NCI-H774 (cell line): Measurements from ENCODE around the gene HERC6.
"Not testable (repeated sequence)": the region's sequence is repeated elsewhere in the genome, so short reads cannot be mapped to it uniquely, and the experiment has no call there.

Experiments used
- DNase-seq: peaks from one replicate; lab custom pipeline; 2025; lab: John Stamatoyannopoulos, UW

The HERC6 gene

DNA sequence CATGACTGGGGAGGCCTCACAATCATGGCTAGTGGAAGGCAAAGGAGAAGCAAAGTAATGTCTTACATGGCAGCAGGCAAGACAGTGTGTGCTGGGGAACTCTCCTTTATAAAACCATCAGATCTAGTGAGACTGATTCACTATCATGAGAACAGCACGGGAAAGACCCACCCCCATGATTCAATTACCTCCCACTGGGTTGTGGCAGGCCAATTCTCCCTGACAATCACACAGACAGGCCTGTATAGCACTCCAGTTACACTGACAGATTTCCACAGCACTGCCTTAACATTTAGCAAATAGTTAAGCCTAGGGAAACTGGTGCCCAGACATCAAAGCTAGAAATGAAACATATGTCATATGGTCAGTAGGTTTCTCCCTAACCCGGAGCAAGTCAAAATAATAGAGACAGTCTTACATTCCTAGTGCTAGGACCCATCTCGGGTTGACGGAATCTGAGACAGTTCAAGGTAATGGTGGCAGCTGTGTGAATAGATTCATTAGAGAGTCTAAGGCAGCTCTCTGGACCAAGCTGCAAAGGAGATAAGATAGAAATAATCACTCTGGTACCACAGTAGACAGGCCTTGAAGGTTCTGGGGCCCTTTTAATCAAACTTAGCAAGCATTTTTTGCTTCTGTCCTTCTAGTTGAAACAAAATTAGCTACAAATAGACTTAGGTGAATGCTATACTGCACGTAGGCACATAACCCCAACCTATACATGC is 68.9 kb downstream of the HERC6 start:
- DNase-seq: no peak

DNA sequence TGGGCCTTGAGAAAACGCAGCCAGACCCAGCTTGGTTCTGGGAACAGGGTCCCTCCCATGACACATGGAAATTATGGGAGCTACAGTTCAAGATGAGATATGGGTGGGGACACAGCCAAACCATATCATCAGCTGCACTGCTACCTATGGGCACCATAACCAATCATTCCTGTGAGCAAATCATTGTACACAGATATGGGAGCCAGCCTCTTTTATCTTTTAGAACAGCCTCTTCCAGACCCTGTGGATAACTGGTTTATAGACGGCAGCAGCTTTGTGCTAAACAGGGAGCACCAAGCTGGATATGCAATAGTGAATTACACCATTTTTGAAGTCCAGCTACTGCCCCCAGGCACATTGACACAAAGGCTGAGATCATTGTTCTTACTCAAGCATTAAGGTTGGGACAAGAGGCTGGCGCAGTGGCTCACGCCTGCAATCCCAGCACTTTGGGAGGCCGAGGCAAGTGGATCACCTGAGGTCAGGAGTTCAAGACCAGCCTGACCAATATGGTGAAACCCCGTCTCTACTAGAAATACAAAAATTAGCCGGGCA is 69.6 kb downstream of the HERC6 start:
- DNase-seq: not testable (repeated sequence)

DNA sequence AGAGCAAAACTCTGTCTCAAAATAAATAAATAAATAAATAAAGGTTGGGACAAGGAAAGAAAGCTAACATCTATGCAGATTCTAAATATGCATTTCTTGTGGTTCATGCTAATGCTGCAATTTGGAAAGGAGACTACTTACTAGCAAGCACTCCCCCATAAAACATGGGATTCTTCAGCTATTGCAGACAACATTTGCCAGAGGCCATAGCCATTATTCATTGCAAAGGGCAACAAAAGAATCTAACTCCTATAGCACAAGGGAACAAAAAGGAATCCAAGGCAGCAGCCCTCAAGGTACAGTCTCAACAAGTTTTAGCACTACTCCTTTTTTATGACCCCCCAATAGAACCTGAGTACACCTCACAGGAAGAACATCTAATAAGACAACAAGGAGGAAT is 70.2 kb downstream of the HERC6 start:
- DNase-seq: no peak

DNA sequence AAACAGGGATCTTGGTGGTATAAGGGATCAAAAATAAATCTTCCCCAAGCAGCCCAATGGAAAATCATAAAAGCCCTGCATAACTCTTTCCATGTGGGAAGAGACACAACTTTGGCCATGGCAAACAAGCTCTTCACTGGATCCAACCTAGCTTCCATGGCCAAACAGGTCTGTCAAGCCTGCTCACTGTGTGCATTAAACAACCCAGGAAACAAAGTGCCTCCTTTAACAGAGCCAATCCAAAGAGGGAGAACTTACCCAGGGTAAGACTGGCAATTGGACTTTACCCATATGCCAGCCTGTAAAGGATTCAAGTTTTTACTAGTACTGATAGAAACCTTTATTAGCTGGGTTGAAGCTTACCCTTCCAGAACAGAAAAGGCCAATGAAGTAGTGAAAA is 70.6 kb downstream of the HERC6 start:
- no peak for DNase-seq

DNA sequence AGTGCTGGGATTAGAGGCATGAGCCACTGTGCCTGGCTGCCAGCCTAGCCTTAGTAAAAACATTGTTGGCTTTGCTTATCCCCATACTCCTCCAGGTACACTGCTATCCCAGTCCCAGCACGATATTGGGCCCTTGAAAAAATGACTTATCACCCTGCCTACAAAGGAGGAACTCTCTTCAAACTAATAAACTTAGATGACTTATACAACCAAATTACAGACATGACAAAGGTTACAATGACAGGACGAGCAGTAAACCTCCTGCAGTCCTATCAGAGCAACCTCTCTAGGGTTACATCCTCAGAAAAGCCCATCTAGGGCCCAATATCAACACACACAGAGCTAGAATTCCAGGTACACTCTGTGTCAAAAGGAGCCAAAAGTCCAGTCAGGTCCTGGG is 72.6 kb downstream of the HERC6 start:
- DNase-seq: no peak

DNA sequence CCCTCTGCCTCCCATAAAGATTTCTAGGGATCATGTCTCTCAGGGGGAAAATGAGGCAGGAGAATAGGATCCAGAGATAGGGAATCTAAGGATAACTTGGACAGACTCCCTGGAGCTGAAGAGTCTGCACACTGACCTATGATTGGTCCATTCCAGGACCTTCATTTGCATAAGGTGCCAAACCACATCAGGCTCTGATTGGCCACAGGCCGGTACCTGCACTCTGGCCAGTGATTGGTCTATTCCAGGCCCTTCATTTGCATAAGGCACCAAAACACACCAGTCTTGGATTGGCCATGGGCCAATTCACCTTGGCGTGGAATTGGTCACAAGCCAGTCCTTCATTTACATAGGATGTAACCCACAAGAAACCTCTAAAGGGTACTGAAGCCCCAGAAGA is 74.3 kb downstream of the HERC6 start:
- DNase-seq: no peak

DNA sequence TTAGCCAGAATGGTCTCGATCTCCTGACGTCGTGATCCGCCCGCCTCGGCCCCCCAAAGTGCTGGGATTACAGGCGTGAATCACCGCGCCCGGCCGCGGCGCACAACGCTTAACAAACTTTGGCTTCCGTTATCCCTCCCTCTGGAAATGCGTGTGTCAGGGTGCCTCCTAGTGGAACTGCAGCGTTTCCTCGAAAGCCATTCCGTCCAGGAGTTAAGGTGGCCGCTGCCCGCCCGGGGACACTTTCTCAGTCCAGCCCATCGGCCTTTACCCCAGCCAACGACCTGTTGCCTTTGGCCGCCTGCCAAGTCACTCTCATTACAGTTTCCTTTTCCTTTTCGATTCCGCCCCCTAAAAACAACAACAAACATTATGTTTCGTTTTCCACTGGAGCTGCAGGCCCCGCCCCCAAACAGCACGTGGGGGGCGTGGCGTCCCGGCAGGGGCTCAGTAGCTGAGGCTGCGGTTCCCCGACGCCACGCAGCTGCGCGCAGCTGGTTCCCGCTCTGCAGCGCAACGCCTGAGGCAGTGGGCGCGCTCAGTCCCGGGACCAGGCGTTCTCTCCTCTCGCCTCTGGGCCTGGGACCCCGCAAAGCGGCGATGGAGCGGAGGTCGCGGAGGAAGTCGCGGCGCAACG is 78.1 kb downstream of the HERC6 start, which contains the start of gene HERC5:
Gene HERC5 (plus strand): TSS at position 450 of the 637 bp plus-strand sequence. CDS start 151 bp downstream, at position 601.
- peak; percentile 52 for DNase-seq

DNA sequence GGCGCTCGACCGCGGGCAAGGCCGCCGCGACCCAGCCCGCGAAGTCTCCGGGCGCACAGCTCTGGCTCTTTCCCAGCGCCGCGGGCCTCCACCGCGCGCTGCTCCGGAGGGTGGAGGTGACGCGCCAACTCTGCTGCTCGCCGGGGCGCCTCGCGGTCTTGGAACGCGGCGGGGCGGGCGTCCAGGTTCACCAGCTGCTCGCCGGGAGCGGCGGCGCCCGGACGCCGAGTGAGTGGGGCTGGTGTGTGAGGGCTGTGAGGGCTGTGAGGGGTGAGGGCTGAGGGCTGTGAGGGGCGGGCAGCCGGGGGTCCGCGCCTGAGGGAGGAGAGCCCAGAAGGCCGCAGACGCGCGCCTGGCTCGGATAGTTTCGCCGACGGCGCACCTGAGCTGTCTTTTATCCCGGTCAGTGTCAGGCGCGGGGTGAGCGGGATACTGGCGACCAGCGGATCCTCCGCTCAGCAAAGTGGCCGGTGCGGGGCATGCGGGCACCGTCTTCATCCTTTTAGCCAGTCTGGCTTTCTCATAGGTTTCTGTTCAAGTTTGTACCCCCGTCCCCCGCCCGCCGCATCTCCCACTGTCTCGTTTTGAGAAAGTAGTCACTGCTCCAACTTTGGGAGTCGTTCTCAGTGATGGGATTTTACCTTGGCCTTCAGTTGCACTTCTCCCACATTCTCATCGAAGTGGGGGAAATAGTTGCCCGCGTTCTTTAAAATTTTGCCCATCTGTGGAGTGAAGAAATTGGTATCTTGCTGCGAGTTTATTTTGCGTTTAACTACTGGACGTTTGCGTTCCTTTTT is 78.9 kb downstream of the HERC6 start:
- no peak for DNase-seq

DNA sequence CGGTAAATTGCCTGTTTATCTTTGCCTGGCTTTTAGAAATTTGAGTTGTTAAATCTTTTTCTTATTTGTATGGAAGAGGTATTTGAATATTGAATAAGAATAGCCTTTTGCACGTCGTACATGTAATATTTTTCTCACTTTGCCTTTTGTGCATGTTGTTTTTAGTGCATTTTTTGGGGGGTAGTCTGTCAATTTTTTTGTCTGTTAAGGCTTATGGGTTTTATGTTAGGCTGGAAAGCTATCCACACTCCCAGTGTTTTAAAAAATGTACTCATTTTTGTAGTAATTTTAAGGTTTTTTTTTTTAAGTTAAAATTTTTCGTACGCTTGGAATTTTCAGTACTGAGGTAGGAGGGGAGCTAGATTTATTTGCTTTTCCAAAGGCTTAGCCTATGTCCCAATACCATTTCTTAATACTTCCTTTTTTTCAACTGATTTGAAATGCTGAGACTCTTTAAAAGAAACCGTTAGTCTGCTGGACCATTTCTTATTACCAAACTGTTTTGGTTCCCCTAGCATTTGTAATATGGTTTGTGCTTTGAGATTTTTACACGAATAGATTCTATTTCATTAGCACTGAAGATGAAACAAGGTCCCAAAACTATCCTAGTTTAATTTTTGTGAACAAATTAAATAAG is 79.6 kb downstream of the HERC6 start:
- DNase-seq: no peak

DNA sequence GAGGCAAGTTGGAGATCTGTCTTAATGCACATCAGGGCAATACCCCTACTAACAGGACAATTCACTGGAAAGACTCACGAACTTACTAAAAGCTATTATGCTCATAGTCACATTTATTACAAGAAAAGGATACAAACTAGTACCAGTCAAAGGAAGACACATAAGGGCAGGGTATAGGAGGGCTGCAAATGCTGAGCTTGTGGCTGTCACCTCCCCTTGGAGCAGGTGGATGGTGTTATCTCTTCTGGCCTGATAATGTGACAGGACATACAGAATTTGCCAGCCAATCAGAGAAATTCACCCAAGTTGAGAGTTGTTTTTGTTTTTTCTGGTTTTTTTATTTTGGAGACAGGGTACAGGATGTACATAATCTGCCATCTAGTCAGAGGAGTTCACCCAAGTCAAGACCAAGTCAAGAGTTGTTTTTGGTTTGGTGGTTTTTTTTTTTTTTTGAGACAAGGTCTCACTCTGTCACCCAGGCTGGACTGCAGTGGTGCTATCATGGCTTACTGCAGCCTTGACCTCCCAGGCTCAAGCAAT is 87.1 kb downstream of the HERC6 start:
- DNase-seq: no peak

DNA sequence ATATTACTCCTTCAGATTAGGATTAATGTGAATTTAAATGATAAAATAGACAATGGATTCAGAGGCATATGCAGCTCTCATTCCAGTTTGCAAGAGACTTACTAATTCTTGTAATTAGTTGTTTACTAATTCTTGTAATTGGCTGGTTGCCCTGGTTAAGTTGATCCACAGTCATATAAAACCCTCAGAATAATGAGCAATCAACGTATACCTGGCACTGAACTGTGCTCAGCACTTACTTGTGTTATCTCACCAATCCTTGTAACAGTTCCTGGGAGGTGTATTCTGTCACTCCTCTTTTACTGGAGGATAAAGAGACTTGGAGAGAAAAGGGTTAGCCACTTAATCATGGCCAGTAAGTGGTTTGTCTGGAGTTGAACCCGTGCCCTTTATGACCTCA is 88.7 kb downstream of the HERC6 start:
- DNase-seq: no peak

DNA sequence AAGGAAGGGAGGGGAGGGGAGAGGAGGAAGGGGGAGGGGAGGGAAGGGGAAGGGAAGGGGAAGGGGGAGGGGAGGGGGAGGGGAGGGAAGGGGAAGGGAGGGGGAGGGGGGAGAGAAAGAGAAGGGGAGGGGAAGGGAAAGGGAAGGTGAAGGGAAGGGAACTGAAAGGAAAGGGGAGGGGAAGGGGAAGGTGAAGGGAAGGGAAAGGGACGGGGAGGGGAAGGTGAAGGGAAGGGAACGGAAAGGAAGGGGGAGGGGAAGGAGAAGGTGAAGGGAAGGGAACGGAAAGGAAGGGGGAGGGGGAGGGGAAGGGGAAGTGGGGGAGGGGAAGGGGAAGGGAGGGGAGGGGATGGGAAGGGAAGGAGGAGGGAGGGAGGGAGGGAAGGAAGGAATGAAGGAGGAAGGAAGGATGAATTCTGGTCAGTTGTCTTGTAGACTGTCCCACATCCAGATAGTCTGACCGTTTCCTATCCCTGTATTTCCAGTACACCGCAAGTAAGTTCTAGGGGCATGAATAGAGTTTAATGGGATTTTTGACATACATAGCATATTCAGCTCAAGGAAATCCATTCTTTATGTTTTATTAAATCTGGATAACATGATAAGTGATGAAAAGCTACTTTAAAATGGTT is 98.7 kb downstream of the HERC6 start:
- no peak for DNase-seq

DNA sequence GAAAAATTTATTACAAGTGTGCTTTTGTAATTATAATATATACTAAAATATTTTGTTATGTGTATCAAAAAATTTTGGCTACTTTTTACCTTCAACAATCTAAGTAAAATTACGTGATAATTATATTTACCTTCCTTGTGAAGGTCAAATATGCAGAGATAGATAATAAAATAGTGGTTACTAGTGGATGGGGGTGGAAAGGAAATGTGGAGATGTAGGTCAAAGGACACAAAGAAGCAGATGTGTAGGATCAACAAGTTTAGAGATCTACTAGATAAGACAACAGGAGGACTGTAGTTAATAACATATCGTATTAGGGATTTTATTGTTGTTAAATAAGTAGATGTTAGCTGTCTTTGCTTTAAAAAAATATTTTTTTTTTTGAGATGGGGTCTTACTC is 99.6 kb downstream of the HERC6 start:
- no peak for DNase-seq

DNA sequence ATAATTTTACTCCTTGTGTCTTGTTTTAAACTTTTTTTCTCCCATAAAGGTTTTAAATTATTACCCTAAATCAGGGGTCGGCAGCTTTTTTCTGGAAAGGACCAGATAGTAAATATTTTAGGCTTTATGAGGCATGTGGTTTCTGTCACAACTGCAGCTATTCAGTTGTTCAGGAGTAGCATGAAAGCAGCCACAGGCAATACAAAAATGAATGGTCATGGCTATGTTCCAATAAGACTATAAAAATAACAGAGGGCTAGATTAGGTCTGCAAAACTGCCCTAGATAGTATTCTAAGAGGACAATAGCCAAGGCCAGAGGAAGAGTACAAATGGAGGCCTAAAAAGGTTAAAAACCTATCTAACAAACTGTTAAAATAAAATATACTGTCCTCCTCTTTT is 102.9 kb downstream of the HERC6 start:
- DNase-seq: no peak

DNA sequence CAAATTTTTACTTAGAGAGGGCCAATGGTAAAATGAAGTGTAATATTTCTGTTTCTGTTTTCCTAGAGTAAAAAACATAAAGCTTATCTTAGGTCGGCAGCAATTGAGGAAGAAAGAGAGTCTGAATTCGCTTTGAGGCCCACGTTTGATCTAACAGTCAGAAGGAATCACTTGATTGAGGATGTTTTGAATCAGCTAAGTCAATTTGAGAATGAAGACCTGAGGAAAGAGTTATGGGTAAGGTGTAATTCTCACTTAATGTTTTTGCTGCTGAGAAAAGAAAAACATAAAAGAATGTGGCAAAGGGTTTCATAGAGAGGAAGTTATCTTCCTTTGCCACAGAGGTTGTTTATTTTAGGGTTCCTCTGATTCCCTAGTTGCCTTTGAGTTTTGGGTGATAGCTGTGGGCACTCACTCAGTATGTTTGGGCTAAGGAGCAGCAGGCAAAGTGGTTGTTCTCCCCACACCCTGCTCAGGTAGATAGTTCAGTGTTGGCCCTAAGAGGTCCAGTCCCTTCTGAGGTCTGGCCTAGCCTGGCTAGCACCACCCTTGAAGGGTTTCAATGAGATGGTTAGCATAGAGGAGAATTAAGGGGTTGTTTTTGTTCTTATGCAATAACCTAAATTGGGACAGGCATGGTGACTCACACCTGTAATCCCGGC is 110.6 kb downstream of the HERC6 start:
- no peak for DNase-seq
